PC-3 (cell line): ENCODE data around the gene ELK4. TPM values are rescaled to one million over a fixed set of nuclear protein-coding genes. Genes with fewer than 3 reads are reported as not detected.

ENCODE experiments used
- ATAC-seq: fragments of 200-7000 bp; cut with Tn5 transposase; 2 replicates; pipeline ENCODE4 v1.9.1; 2020; ENCODE audit warnings: mild to moderate bottlenecking, moderate library complexity
- BruUV-seq: library from RNA; stranded (reverse); fragments of 400-500 nt; replicated peaks from 2 replicates; lab custom pipeline; 2021; lab: Mats Ljungman, UMichigan
- CTCF ChIA-PET: fragments of 300-600 bp; sonication (Branson Sonifier 250); formaldehyde crosslinking; loops from one replicate; lab custom pipeline; 2022; ENCODE audit warnings: antibody characterized with exemption; lab: Charles Lee
- POLR2A ChIA-PET: fragments of 300-600 bp; sonication (Branson Sonifier 250); formaldehyde crosslinking; loops from one replicate; lab custom pipeline; 2022; ENCODE audit warnings: antibody characterized with exemption; ENCODE audit not compliant: unreplicated experiment; lab: Charles Lee
- DNase-seq: peaks from one replicate; pipeline ENCODE4 v3.0.0-alpha.2; 2015
- H2AFZ ChIP-seq: fragments of 300-600 bp; sonication (generic); 2 replicates; pipeline ENCODE4 v1.6.0; 2016; ENCODE audit warnings: antibody characterized with exemption, low read length
- H3F3A ChIP-seq: fragments of 300-600 bp; sonication (generic); one replicate; pipeline ENCODE4 v1.6.0; 2017; ENCODE audit warnings: antibody characterized with exemption, low read length, control low read depth, mild to moderate bottlenecking; ENCODE audit not compliant: unreplicated experiment
- H3K27ac ChIP-seq: fragments of 300-600 bp; sonication (generic); 2 replicates; pipeline ENCODE4 v1.5.1; 2016; ENCODE audit warnings: mild to moderate bottlenecking, low read length
- H3K27me3 ChIP-seq: fragments of 300-600 bp; sonication (generic); 2 replicates; pipeline ENCODE4 v1.6.1; 2016; ENCODE audit warnings: low read length, mixed read lengths
- H3K36me3 ChIP-seq: fragments of 300-600 bp; sonication (generic); 2 replicates; pipeline ENCODE4 v1.6.1; 2016; ENCODE audit warnings: low read depth, mixed run types, low read length, mixed read lengths
- H3K4me1 ChIP-seq: fragments of 300-600 bp; sonication (generic); 2 replicates; pipeline ENCODE4 v1.5.1; 2016; ENCODE audit warnings: low read length; ENCODE audit not compliant: insufficient read depth
- H3K4me2 ChIP-seq: fragments of 300-600 bp; sonication (generic); 2 replicates; pipeline ENCODE4 v1.6.0; 2016; ENCODE audit warnings: low read length
- H3K4me3 ChIP-seq: fragments of 300-600 bp; sonication (generic); 2 replicates; pipeline ENCODE4 v1.5.1; 2016; ENCODE audit warnings: mild to moderate bottlenecking, low read length, mixed read lengths
- H3K79me2 ChIP-seq: fragments of 300-600 bp; sonication (generic); 2 replicates; pipeline ENCODE4 v1.6.1; 2017; ENCODE audit warnings: low read length, mixed read lengths
- H3K9ac ChIP-seq: fragments of 300-600 bp; sonication (generic); 2 replicates; pipeline ENCODE4 v1.6.0; 2016; ENCODE audit warnings: mild to moderate bottlenecking, low read length
- H3K9me2 ChIP-seq: fragments of 300-600 bp; sonication (generic); replicated peaks from 2 replicates; pipeline ENCODE4 v1.6.1; 2016; ENCODE audit warnings: mixed run types, low read length, mixed read lengths
- H3K9me3 ChIP-seq: fragments of 300-600 bp; sonication (generic); 2 replicates; pipeline ENCODE4 v1.6.1; 2016; ENCODE audit warnings: low read length, mixed read lengths
- H4K20me1 ChIP-seq: fragments of 300-600 bp; sonication (generic); 2 replicates; pipeline ENCODE4 v1.6.1; 2016; ENCODE audit warnings: low read length, mixed read lengths
- CTCF ChIP-seq: fragments of 300-600 bp; sonication (generic); conservative IDR thresholded peaks from 2 replicates; pipeline ENCODE4 v1.5.1; 2017; ENCODE audit warnings: antibody characterized with exemption, low read depth, mild to moderate bottlenecking, low read length
- EZH2 ChIP-seq: fragments of 300-600 bp; sonication (generic); IDR thresholded peaks from one replicate; pipeline ENCODE4 v1.6.1; 2017; ENCODE audit warnings: antibody characterized with exemption, mild to moderate bottlenecking, low read length; ENCODE audit not compliant: unreplicated experiment
- EZH2phosphoT487 ChIP-seq: fragments of 300-600 bp; sonication (generic); IDR thresholded peaks from 2 replicates; pipeline ENCODE4 v1.6.1; 2018; ENCODE audit warnings: mild to moderate bottlenecking, antibody characterized with exemption, low read length, borderline replicate concordance
- intact Hi-C: fragments of 100-400 bp; cut with micrococcal nuclease; formaldehyde crosslinking; loops from 2 replicates; pipeline ENCODE4 v1.9.0; 2023
- total RNA-seq: library from RNA; depleted of rRNA; stranded (reverse); fragments of >200 nt; gene quantifications from 2 replicates; pipeline ENCODE4 v1.2.3, GENCODE V29; 2014

The ELK4 gene
- total RNA-seq, 1 experiment from 2014 or later = 16.3 TPM

GRCh38 chr1:205626216-205626615 lies 5.6 kb downstream of the ELK4 start:
- intact Hi-C loops = no loop called here
- Histone ChIP-seq H3K27ac (no peak overlapping the region), H4K20me1 (peaks cover 12% of the 10 kb centered on the region), H3K4me3 (no peak overlapping the region), H3K4me1 (peaks cover 8% of the 10 kb centered on the region), H3K9ac (no peak overlapping the region), H3K4me2 (no peak overlapping the region), H3K9me2 (no peaks in the 10 kb centered on the region), H3K27me3 (no peaks in the 10 kb centered on the region), H2AFZ (no peak overlapping the region), H3K36me3 (peaks cover 10% of the 10 kb centered on the region; the same call in 1 of the 2 replicates), H3K79me2 (peaks cover 81% of the 10 kb centered on the region), H3K9me3 (no peaks in the 10 kb centered on the region), H3F3A (no peaks in the 10 kb centered on the region)
- DNase-seq = no peak
- ChIA-PET CTCF (no interaction called here), POLR2A (no interaction called here)
- TF ChIP-seq EZH2 = no peak
- TF ChIP-seq CTCF = no peak
- no peak for TF ChIP-seq EZH2phosphoT487
- ATAC-seq = no peak
- BruUV-seq = no TSS peak

GRCh38 chr1:205623646-205624045 lies 8.2 kb downstream of the ELK4 start:
- H3K4me3 ChIP-seq = no peak overlapping the region
- ChIA-PET POLR2A (no interaction called here), CTCF (no interaction called here)
- H4K20me1 ChIP-seq = peaks cover 6% of the 10 kb centered on the region; the same call in 1 of the 2 replicates
- H3K9ac ChIP-seq = no peak overlapping the region
- peaks cover 57% of the 10 kb centered on the region for H3K79me2 ChIP-seq
- no peak for TF ChIP-seq CTCF
- no peak for TF ChIP-seq EZH2
- no peak for TF ChIP-seq EZH2phosphoT487
- H3K27ac ChIP-seq = no peak overlapping the region
- H3K4me2 ChIP-seq = no peak overlapping the region
- H3K4me1 ChIP-seq = no peaks in the 10 kb centered on the region
- no peaks in the 10 kb centered on the region for H3F3A ChIP-seq
- no peak overlapping the region for H2AFZ ChIP-seq
- BruUV-seq = no TSS peak
- no peaks in the 10 kb centered on the region for H3K9me3 ChIP-seq
- DNase-seq (no peak), ATAC-seq (no peak)
- no peaks in the 10 kb centered on the region for H3K27me3 ChIP-seq
- H3K9me2 ChIP-seq = no peaks in the 10 kb centered on the region
- intact Hi-C loops = no loop called here
- peaks cover 25% of the 10 kb centered on the region for H3K36me3 ChIP-seq

DNA sequence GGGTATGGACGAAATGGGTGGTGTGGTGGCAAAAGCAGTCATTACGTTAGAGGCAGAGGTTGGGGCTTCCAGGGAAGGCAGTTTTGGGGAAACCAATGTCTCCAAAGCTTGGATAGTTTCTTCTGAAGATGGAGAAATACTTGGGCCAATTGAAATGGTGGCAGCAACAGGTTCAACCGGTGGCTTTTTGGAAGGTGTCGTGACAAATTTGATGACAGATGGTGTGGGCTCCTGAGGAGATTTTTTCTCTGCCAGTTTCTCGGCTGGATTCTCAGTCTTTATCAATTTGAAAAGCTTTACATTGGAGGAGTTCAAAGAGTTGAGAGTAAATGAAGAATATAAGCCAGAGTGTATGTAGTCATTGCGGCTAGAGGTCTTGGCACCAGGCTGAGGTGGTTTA lies 11.5 kb downstream of the ELK4 start:
- no peak for TF ChIP-seq EZH2
- TF ChIP-seq CTCF = no peak
- TF ChIP-seq EZH2phosphoT487 = no peak
- DNase-seq = no peak
- POLR2A ChIA-PET = interaction anchor here (0.7 kb wide), 1 partner anchor 44 kb away, joined by 7 read pairs; no protein-coding TSS in a partner anchor
- Histone ChIP-seq H3K9ac (no peak overlapping the region), H3K36me3 (peaks cover 50% of the 10 kb centered on the region), H3K79me2 (peaks cover 25% of the 10 kb centered on the region), H3K4me2 (no peak overlapping the region), H3F3A (no peaks in the 10 kb centered on the region), H4K20me1 (no peaks in the 10 kb centered on the region), H3K9me2 (no peaks in the 10 kb centered on the region), H2AFZ (no peak overlapping the region), H3K4me3 (no peak overlapping the region), H3K9me3 (no peaks in the 10 kb centered on the region), H3K27ac (no peak overlapping the region), H3K27me3 (no peaks in the 10 kb centered on the region), H3K4me1 (no peaks in the 10 kb centered on the region)
- ATAC-seq = no peak
- CTCF ChIA-PET = no interaction called here
- intact Hi-C loops = no loop called here
- BruUV-seq = TSS peak; percentile 38
